Left lung (tissue), 10 donors: Measurements from ENCODE around the gene COL4A2. TPM values are rescaled to one million over a fixed set of nuclear protein-coding genes. Genes with fewer than 3 reads are reported as not detected.

Source experiments
- ATAC-seq: fragments of 200-7000 bp; cut with Tn5 transposase; one replicate; pipeline ENCODE4 v1.9.1; 2020; ENCODE audit warnings: moderate library complexity
- DNase-seq, 4 donors: peaks; one replicate each; pipeline ENCODE4 v3.0.0-alpha.2; 2013 to 2020
- H3K27ac ChIP-seq, 2 donors: fragments of 200-600 bp; sonication (generic) in 1 of 2; one replicate each; pipeline versions ENCODE4 v1.5.0 to v1.8.0; 2020 to 2021
- H3K27me3 ChIP-seq, 2 donors: fragments of 200-600 bp; sonication (generic) in 1 of 2; one replicate each; pipeline versions ENCODE4 v1.5.0 to v1.8.0; 2020 to 2021
- H3K36me3 ChIP-seq, 2 donors: fragments of 200-600 bp; sonication (generic) in 1 of 2; one replicate each; pipeline versions ENCODE4 v1.5.0 to v1.8.0; 2020 to 2021
- H3K4me1 ChIP-seq, 2 donors: fragments of 200-600 bp; one replicate each; pipeline ENCODE4 v1.8.0; 2021
- H3K4me3 ChIP-seq, 2 donors: fragments of 200-600 bp; sonication (generic) in 1 of 2; one replicate each; pipeline versions ENCODE4 v1.5.0 to v1.8.0; 2020 to 2021; ENCODE audit warnings: mild to moderate bottlenecking in 1 of 2
- H3K9me3 ChIP-seq, 2 donors: fragments of 200-600 bp; sonication (generic) in 1 of 2; one replicate each; pipeline versions ENCODE4 v1.5.0 to v1.8.0; 2020 to 2021
- intact Hi-C, 2 donors: fragments of 100-400 bp; cut with DNase I; formaldehyde crosslinking; loops; one replicate each; pipeline versions ENCODE4 v1.11.2 to v1.14.2; 2022
- polyA plus RNA-seq, 6 donors: library from polyadenylated mRNA; unstranded; fragments of 120-200 nt; gene quantifications; one replicate each; pipeline ENCODE4 v1.2.1, GENCODE V29; 2013; ENCODE audit not compliant: insufficient read length in 6 of 6
- total RNA-seq, 2 donors: library from RNA; stranded (reverse); fragmentation: NEBNext Ultra II Directional; extraction: Animal tissue kit (Norgen Biotek cat#: 25700); gene quantifications; one replicate each; pipeline ENCODE4 v1.2.1, GENCODE V29; 2021
- TF ChIP-seq, protein P1 (sequence below), 2 donors: fragments of 200-600 bp; sonication (generic) in 1 of 2; IDR thresholded peaks; one replicate each; pipeline versions ENCODE4 v1.5.0 to v1.8.0; 2021; ENCODE audit warnings: antibody characterized with exemption in 2 of 2
- donor health status: DM: no; HTN: yes; CAD: no.
- donor health status: DM: no; HTN: no; CAD: no.

Gene COL4A2
- total and polyA plus RNA-seq, 8 donors: 307 to 638 (median 395) TPM

DNA sequence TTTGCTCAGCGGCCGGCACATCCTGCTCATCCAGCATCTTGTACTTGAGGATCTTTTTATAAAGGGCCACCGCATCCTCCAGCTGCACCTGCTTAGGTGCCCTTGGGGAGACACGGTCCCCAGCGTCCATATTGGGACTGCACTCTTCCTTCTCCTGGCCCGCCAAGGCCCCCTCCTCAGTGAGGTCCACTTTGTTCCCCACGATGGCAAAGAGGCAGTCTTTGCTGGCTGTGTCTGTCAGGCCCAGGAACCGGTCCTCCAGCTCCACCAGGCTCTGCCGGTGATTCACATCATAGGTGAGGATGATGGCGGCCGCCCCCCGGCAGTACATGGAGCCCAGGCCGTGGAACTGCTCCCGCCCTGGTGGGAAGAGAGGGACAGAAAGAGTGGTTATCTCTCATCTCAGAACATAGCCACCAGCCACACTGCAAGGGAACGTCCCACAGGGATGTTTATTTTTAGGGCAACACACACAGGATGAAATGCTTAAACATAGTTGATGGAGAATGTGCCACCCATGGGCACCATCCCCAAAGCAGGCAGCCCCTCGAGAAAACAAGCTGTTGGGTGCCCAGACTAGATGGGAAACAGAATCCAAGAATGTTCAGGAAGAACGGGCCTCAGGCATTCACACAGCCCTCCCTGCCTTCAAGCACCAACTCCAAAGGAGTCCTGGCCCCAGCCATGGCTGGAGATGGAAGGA lies 216.9 kb downstream of the COL4A2 start:
- TF ChIP-seq, protein P1, sequence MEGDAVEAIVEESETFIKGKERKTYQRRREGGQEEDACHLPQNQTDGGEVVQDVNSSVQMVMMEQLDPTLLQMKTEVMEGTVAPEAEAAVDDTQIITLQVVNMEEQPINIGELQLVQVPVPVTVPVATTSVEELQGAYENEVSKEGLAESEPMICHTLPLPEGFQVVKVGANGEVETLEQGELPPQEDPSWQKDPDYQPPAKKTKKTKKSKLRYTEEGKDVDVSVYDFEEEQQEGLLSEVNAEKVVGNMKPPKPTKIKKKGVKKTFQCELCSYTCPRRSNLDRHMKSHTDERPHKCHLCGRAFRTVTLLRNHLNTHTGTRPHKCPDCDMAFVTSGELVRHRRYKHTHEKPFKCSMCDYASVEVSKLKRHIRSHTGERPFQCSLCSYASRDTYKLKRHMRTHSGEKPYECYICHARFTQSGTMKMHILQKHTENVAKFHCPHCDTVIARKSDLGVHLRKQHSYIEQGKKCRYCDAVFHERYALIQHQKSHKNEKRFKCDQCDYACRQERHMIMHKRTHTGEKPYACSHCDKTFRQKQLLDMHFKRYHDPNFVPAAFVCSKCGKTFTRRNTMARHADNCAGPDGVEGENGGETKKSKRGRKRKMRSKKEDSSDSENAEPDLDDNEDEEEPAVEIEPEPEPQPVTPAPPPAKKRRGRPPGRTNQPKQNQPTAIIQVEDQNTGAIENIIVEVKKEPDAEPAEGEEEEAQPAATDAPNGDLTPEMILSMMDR (IDR thresholded peaks at IDR 0.05): no peak
- ATAC-seq (no peak), DNase-seq (no peak)
- H3K4me1 ChIP-seq: peaks cover 16 to 99% of the 10 kb centered on the region in 2 donors
- H3K9me3 ChIP-seq: no peaks in the 10 kb centered on the region
- H3K27ac ChIP-seq: peak overlapping the region; percentile 57 to 90
- H3K27me3 ChIP-seq: no peaks in the 10 kb centered on the region
- H3K4me3 ChIP-seq: no peak overlapping the region
- peaks cover 0 to 20% of the 10 kb centered on the region in 2 donors for H3K36me3 ChIP-seq
- intact Hi-C loops: no loop called here

DNA sequence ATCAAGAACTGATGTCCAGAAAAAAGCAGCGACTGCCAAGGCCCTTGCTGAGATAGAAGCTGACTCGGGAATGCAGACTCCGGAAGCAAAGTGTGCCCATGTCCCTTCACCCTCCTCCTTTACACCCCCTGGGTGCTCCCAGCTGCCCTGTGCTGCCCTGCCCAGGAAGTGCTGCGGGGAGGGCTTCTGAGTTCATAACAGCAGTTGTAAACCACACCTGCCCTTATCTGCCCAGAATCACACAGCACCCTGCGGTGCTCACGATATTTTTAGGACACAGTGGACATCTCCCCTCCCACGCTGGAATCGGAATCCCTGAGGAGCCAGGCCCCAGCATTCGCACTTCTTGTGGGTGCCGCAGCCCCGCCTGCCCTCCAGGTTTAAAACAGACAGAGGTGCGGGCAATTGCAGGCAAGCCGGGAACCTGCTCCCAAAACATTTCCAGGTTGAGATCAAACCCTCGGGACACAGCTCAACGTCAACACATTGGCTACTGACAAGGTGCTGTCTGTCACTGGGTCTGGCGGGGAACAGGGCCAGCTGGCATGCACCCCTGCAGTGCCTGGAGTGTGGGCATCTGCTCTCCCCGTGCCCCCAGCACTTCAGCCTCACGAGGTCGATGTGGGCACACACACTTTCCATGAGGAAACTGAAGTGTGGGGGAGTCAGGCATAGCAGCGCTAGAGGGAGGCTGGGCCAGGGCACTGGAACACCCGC lies 217.6 kb downstream of the COL4A2 start:
- Histone ChIP-seq H3K4me1 (peaks cover 16 to 99% of the 10 kb centered on the region in 2 donors), H3K27ac (peak overlapping the region; percentile 57 to 90), H3K9me3 (no peaks in the 10 kb centered on the region), H3K36me3 (peaks cover 0 to 14% of the 10 kb centered on the region in 2 donors), H3K27me3 (no peaks in the 10 kb centered on the region), H3K4me3 (no peak overlapping the region)
- intact Hi-C loops: no loop called here
- DNase-seq (peak in 2 of 4 donors; percentile 81 to 89), ATAC-seq (peak; percentile 44)
- TF ChIP-seq, protein P1 (IDR thresholded peaks at IDR 0.05): no peak

DNA sequence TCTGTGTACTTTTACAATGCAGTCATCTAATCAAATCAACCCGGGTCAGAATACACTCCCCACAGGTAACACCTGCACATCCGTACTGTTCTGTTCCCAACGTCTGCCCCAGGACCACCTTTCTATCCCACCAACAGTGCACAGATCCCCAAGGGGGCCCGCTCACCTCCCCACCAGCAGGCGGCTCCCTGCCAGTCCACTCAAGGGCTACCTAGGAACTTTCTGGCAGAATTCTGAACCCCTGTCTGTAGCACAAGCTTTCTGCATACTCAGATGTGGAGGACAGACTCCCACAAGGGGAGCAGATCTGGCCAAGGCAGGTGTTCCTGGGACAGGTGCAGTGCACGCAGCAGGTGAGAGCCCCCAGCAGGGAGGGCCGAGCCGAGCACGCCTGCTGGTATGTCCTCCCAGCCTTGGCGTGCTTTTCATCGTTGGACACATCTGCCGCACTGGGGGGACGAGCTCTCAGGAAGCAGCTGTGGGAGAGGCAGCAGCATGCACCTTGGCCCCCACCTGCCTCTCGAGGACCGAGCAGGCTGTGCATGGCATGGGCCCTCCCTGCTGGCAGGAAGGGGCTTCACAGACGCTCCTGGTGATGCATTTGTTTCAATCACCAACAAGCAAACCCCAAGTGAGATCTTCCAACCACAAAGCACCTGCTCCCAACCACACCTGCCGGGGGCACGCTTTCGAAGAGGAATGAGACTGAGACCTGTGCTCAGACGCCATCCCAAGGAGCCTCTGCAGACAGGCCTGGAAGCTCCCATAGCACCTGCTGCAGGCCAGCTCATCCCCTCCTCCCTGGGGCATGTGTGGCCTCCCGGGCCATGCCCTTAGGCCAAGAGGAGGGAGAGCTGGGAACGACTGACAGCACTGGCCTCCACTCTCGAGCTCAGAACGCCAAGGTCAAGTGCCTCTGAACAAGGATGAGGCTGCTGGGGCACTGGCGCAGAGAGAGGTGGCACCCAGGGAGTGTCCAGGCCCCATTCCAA lies 218.5 kb downstream of the COL4A2 start:
- Histone ChIP-seq H3K4me3 (no peak overlapping the region), H3K27ac (peak overlapping the region in 1 of 2 donors; percentile 90), H3K4me1 (peaks cover 12 to 92% of the 10 kb centered on the region in 2 donors), H3K27me3 (no peaks in the 10 kb centered on the region), H3K9me3 (no peaks in the 10 kb centered on the region), H3K36me3 (peaks cover 0 to 13% of the 10 kb centered on the region in 2 donors)
- TF ChIP-seq, protein P1 (IDR thresholded peaks at IDR 0.05): no peak
- intact Hi-C loops: no loop called here
- DNase-seq (peak in 2 of 4 donors; percentile 72 to 83), ATAC-seq (peak; percentile 65)

DNA sequence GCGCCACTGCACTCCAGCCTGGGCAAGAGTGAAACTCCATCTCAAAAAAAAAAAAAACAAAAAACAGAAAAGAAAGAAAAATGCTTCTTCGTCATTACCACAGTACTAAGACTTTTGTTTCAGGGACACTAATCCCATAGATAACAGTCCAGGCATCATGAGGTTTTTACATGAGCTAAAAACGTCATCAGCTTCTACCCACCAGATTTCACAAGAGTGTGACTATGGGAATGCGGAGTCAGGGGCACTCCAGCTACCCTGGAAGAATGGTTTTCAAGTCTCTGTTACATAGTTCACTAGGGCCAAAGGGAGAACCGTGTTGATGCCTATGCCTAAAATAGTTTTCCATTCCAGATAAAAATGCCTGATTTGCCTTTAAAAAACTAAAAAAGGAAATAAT lies 221.3 kb downstream of the COL4A2 start:
- no peaks in the 10 kb centered on the region for H3K9me3 ChIP-seq
- ATAC-seq (no peak), DNase-seq (peak in 1 of 4 donors; percentile 36)
- H3K27ac ChIP-seq: peak overlapping the region; percentile 70 to 81
- TF ChIP-seq, protein P1 (IDR thresholded peaks at IDR 0.05): no peak
- intact Hi-C loops: no loop called here
- peaks cover 3 to 92% of the 10 kb centered on the region in 2 donors for H3K4me1 ChIP-seq
- H3K36me3 ChIP-seq: peaks cover 0 to 6% of the 10 kb centered on the region in 2 donors
- H3K27me3 ChIP-seq: no peaks in the 10 kb centered on the region
- no peak overlapping the region for H3K4me3 ChIP-seq
